OCI-LY7 (cell line): ENCODE results near the gene NFATC1.

Experiments
- CTCF ChIP-seq: fragments of 200-600 bp; sonication (generic); conservative IDR thresholded peaks from 2 replicates; pipeline ENCODE4 v1.5.1; 2014; ENCODE audit warnings: mild to moderate bottlenecking, antibody characterized with exemption, low read length, moderate library complexity, mixed read lengths
- EZH2phosphoT487 ChIP-seq: fragments of 200-600 bp; sonication (generic); IDR thresholded peaks from 2 replicates; pipeline ENCODE4 v1.6.1; 2018; ENCODE audit warnings: low read depth, borderline replicate concordance, mild to moderate bottlenecking, mixed run types, antibody characterized with exemption, low read length, moderate library complexity, mixed read lengths

- TF ChIP-seq CTCF (no peak), EZH2phosphoT487 (no peak)
Measured at GRCh38 chr18:79542213-79542612, 146.5 kb downstream of the NFATC1 start.
